Activated CD8-positive, alpha-beta T cell treated with anti-CD3 and anti-CD28 coated beads for 36 hours (primary cell): ENCODE results near the gene NRP1. TPM values are rescaled to one million over a fixed set of nuclear protein-coding genes. Genes with fewer than 3 reads are reported as not detected.
"Not testable (repeated sequence)": the region's sequence is repeated elsewhere in the genome, so short reads cannot be mapped to it uniquely, and the experiment has no call there.

Experiments
- ATAC-seq: fragments of 200-7000 bp; cut with Tn5 transposase; one replicate; pipeline ENCODE4 v1.10.0; 2021; ENCODE audit warnings: mild to moderate bottlenecking, moderate library complexity
- CTCF ChIA-PET: fragments of 350-600 bp; sonication (Branson Sonifier 250); formaldehyde crosslinking; loops from one replicate; lab custom pipeline; 2021; ENCODE audit warnings: antibody characterized with exemption; lab: Charles Lee
- POLR2A ChIA-PET: fragments of 350-600 bp; sonication (Branson Sonifier 250); formaldehyde crosslinking; loops from one replicate; lab custom pipeline; 2021; ENCODE audit warnings: antibody characterized with exemption; lab: Charles Lee
- DNase-seq: peaks from one replicate; pipeline ENCODE4 v3.0.0-alpha.2; 2020
- H3K27ac Mint-ChIP-seq: one replicate; pipeline ENCODE4 v1.8.0; 2021; ENCODE audit warnings: mild to moderate bottlenecking, mixed read lengths
- H3K27me3 Mint-ChIP-seq: one replicate; pipeline ENCODE4 v1.8.0; 2021; ENCODE audit warnings: mixed read lengths
- H3K36me3 Mint-ChIP-seq: one replicate; pipeline ENCODE4 v1.8.0; 2021; ENCODE audit warnings: low read depth, mixed read lengths
- H3K4me1 Mint-ChIP-seq: one replicate; pipeline ENCODE4 v1.8.0; 2021; ENCODE audit warnings: low read depth, mixed read lengths
- H3K4me3 Mint-ChIP-seq: one replicate; pipeline ENCODE4 v1.8.0; 2021; ENCODE audit warnings: mild to moderate bottlenecking, moderate library complexity, mixed read lengths
- H3K9me3 Mint-ChIP-seq: one replicate; pipeline ENCODE4 v1.8.0; 2021; ENCODE audit warnings: mixed read lengths
- intact Hi-C: fragments of 100-400 bp; cut with micrococcal nuclease; formaldehyde crosslinking; loops from one replicate; pipeline ENCODE4 v1.10.0; 2022
- total RNA-seq, 2 experiments: library from RNA; stranded (reverse); gene quantifications; one replicate each; pipeline ENCODE4 v1.2.3, GENCODE V29; 2021
- TF ChIP-seq, protein P1 (sequence below): fragments of 200-600 bp; IDR thresholded peaks from one replicate; pipeline ENCODE4 v1.8.0; 2022; ENCODE audit warnings: antibody characterized with exemption, mild to moderate bottlenecking

The NRP1 gene
- total RNA-seq, 2 experiments from 2014 or later, result 0.22 to 0.79 TPM

DNA sequence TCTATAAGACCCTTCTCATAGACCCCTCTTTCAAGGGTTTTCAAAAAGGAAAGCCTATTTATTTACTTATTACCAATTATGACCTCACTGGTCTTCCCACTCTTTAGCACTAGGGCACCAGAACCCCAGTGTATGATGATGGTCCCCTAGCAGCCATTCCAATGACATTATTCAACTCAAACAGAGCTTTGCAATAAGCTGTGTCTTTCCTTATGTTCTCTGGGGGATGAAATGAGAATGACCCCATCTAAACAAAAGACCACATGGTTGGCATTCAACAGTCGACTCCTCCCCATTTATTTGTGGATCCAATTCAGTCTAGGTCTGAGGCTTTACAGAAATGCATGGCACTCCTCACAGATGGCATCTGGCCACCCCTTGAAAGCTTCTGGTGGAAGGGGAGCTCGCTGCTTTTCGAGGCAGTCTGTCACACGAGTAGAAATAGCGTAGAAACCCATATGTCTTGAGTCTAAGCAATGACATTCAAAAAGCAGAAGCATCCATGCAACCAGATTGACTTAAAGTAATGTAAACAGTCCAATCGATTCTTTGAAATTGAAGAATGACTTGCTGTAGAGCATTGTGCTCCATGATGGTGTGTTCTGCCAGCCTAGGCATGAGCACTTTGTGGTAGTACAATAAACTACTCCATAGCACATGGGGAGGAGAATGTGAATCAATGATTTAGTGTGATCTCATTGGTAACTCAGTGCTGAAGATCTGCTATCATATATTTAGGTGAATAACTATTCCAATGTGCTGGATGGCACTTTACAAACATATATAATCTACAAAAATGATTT is 29.8 kb downstream of the NRP1 start:
- ATAC-seq (no peak), DNase-seq (no peak)
- intact Hi-C loops, result no loop called here
- Mint-ChIP-seq H3K36me3 (no peaks in the 10 kb centered on the region), H3K9me3 (no peaks in the 10 kb centered on the region), H3K27ac (no peak overlapping the region), H3K4me3 (no peak overlapping the region), H3K27me3 (peaks cover 6% of the 10 kb centered on the region), H3K4me1 (peaks cover 2% of the 10 kb centered on the region)
- ChIA-PET CTCF (no interaction called here), POLR2A (no interaction called here)
- TF ChIP-seq, protein P1, sequence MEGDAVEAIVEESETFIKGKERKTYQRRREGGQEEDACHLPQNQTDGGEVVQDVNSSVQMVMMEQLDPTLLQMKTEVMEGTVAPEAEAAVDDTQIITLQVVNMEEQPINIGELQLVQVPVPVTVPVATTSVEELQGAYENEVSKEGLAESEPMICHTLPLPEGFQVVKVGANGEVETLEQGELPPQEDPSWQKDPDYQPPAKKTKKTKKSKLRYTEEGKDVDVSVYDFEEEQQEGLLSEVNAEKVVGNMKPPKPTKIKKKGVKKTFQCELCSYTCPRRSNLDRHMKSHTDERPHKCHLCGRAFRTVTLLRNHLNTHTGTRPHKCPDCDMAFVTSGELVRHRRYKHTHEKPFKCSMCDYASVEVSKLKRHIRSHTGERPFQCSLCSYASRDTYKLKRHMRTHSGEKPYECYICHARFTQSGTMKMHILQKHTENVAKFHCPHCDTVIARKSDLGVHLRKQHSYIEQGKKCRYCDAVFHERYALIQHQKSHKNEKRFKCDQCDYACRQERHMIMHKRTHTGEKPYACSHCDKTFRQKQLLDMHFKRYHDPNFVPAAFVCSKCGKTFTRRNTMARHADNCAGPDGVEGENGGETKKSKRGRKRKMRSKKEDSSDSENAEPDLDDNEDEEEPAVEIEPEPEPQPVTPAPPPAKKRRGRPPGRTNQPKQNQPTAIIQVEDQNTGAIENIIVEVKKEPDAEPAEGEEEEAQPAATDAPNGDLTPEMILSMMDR, result no peak

DNA sequence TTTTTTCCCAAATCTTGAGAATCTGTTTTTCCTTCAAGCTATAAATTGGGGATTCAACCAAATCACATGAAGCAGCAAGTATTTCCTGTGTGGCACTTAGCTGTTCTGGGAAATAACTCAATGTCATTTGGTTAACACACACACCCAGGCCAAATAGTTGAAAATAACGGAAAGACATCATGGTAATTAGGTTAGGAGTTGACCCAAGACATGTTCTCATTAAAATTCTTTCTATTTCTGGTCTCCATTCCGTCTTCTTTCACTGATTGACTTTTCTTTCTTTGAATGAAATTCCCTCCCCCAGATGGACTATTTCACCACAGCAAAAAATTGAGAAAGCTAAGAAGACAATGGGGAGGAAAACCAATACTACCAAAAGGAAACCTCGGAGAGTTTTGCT is 30.5 kb downstream of the NRP1 start:
- TF ChIP-seq, protein P1, result no peak
- ATAC-seq (no peak), DNase-seq (no peak)
- Mint-ChIP-seq H3K27me3 (peaks cover 3% of the 10 kb centered on the region), H3K27ac (no peak overlapping the region), H3K36me3 (no peaks in the 10 kb centered on the region), H3K4me3 (no peak overlapping the region), H3K4me1 (peaks cover 2% of the 10 kb centered on the region), H3K9me3 (no peaks in the 10 kb centered on the region)
- CTCF ChIA-PET, result no interaction called here
- POLR2A ChIA-PET, result no interaction called here
- intact Hi-C loops, result no loop called here

DNA sequence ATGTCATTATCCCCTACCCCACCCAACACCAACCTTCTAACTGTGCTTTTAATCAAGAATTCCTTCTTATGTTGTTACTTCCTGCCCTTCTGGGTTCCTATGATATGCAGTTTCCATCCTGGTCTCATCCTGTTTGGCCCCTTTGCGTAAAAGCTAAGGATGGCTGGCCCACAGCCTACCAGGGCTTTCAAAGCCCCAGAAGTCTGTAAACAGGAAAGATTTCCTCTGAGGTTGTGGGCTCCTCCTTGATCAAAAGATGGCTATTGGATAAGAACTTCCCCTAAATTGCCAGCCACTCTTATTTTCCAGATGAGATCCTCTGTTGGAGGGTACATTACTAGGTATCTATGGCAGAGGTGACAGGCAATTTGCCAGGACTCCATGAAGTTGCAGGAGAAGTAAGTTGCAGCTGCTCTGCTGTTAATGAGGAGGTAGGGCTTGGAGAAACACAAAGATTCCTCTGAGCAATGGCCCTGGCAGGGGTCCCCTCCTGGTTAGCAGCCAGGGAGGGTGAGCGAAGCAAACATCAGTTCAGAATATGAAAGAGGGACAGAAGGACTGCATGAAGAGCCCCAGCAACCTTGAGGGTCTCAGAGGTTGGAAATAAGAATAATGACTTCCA is 32.1 kb downstream of the NRP1 start:
- ChIA-PET POLR2A (no interaction called here), CTCF (no interaction called here)
- no peak for DNase-seq
- Mint-ChIP-seq H3K27ac (no peak overlapping the region), H3K27me3 (peaks cover 3% of the 10 kb centered on the region), H3K9me3 (no peaks in the 10 kb centered on the region), H3K4me3 (no peak overlapping the region), H3K36me3 (no peaks in the 10 kb centered on the region), H3K4me1 (peaks cover 2% of the 10 kb centered on the region)
- intact Hi-C loops, result no loop called here
- TF ChIP-seq, protein P1, result no peak
- ATAC-seq, result no peak

DNA sequence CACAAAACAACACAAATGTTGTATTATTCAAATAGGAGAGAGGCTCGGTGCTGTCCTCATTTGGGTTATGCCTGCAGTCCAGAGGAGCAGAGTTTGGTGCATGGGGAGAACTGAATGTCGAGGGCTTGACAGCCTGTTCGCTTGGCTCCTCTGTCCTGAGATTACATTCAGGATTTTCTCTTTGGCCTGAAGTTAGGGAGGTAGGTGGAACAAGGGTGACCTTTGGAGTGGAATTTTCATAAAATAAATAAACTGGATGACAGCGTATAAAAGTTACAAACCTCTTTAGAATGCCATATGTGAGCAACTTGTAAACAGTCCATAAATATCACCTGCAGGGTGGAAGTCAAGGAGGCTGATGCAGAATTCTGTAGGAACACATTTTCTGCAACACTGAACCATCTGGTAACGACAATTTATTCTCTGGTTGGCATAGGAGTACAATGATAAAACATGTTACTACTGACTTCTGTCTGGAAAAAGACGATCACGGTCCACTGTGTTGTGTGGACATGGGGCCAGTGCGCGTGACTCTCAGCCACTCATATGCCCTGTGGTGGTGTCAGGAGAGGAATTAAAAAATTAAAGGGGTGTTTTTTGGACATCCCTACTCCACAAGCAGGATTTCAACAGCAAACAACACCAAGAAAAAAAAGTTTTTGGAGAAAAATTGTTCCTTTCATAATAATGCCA is 33.2 kb downstream of the NRP1 start:
- intact Hi-C loops, result no loop called here
- H3K36me3 Mint-ChIP-seq, result no peaks in the 10 kb centered on the region
- DNase-seq, result no peak
- H3K27ac Mint-ChIP-seq, result no peak overlapping the region
- H3K4me3 Mint-ChIP-seq, result no peak overlapping the region
- TF ChIP-seq, protein P1, result no peak
- ChIA-PET CTCF (no interaction called here), POLR2A (no interaction called here)
- H3K27me3 Mint-ChIP-seq, result peaks cover 3% of the 10 kb centered on the region
- peaks cover 2% of the 10 kb centered on the region for H3K4me1 Mint-ChIP-seq
- no peaks in the 10 kb centered on the region for H3K9me3 Mint-ChIP-seq
- ATAC-seq, result no peak

DNA sequence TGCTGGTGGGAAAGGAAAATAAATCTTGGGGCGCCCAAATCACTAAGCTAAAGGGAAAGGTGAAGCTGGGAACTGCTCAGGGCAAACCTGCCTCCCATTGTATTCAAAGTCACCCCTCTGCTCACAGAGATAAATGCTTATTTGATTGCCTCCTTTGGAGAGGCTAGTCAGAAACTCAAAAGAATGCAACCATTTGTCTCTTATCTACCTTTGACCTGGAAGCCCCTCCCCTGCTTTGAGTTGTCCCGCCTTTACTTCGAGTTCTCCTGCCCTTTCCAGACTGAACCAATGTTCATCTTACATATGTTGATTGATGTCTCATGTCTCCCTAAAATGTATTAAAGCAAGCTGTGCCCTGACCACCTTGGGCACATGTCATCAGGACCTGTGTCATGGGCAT is 33.9 kb downstream of the NRP1 start:
- intact Hi-C loops, H3K36me3 Mint-ChIP-seq, H3K4me3 Mint-ChIP-seq, H3K9me3 Mint-ChIP-seq, POLR2A ChIA-PET, ATAC-seq, H3K27me3 Mint-ChIP-seq, DNase-seq, H3K27ac Mint-ChIP-seq, H3K4me1 Mint-ChIP-seq: not testable (repeated sequence)
- CTCF ChIA-PET, result interaction anchor here (1.5 kb wide), 1 partner anchor 107 kb away, joined by 3 read pairs; no protein-coding TSS in a partner anchor
